Epithelial cell of proximal tubule (primary cell): ENCODE measurements around the gene INPP5D. TPM values are rescaled to one million over a fixed set of nuclear protein-coding genes. Genes with fewer than 3 reads are reported as not detected.
"Not testable (repeated sequence)": the region's sequence is repeated elsewhere in the genome, so short reads cannot be mapped to it uniquely, and the experiment has no call there.

ENCODE experiments used
- DNase-seq: peaks from one replicate; pipeline ENCODE4 v3.0.0-alpha.2; 2011; ENCODE audit warnings: low read depth
- H3K4me3 ChIP-seq: 2 replicates; pipeline ENCODE4 v1.5.1; 2011; ENCODE audit warnings: low read depth, mild to moderate bottlenecking, low read length
- CTCF ChIP-seq: conservative IDR thresholded peaks from 2 replicates; pipeline ENCODE4 v1.5.1; 2012; ENCODE audit warnings: low read depth, mild to moderate bottlenecking, low read length
- total RNA-seq: library from RNA; depleted of rRNA; stranded (reverse); fragments of >200 nt; gene quantifications from 2 replicates; pipeline ENCODE4 v1.2.3, GENCODE V29; 2015

Gene INPP5D
- total RNA-seq, 1 donor from 2014 or later = 1.8 TPM

GRCh38 chr2:233152541-233152940, 92.4 kb downstream of the INPP5D start:
- DNase-seq = no peak
- TF ChIP-seq CTCF = no peak
- no peak overlapping the region for H3K4me3 ChIP-seq

- no peak for TF ChIP-seq CTCF
- H3K4me3 ChIP-seq = no peak overlapping the region
- DNase-seq = no peak
Measured at GRCh38 chr2:233153146-233153798, 93.1 kb downstream of the INPP5D start.

- H3K4me3 ChIP-seq = no peak overlapping the region
- no peak for TF ChIP-seq CTCF
- DNase-seq = no peak
Measured at GRCh38 chr2:233156001-233156400, 95.9 kb downstream of the INPP5D start.

- not testable (repeated sequence) for H3K4me3 ChIP-seq, DNase-seq
Measured at GRCh38 chr2:233156461-233156860, 96.3 kb downstream of the INPP5D start.

GRCh38 chr2:233161730-233162129, 101.6 kb downstream of the INPP5D start:
- no peak for TF ChIP-seq CTCF

GRCh38 chr2:233162770-233163169, 102.6 kb downstream of the INPP5D start:
- no peak overlapping the region for H3K4me3 ChIP-seq
- DNase-seq = no peak
- TF ChIP-seq CTCF = no peak

More at GRCh38 chr2:233161730-233162129, 101.6 kb downstream of the INPP5D start:
- DNase-seq = no peak
- no peak overlapping the region for H3K4me3 ChIP-seq

- TF ChIP-seq CTCF = no peak
- DNase-seq = no peak
- H3K4me3 ChIP-seq = no peak overlapping the region
Measured at GRCh38 chr2:233163486-233164103, 103.5 kb downstream of the INPP5D start.
